GM12878 (cell line): ENCODE results near the gene FEN1. TPM values are rescaled to one million over a fixed set of nuclear protein-coding genes. Genes with fewer than 3 reads are reported as not detected.

Source experiments
- ATAC-seq: fragments of 200-7000 bp; cut with Tn5 transposase; 3 replicates; pipeline ENCODE4 v1.9.1; 2020; ENCODE audit warnings: mild to moderate bottlenecking, moderate library complexity
- BruUV-seq: library from RNA; stranded (reverse); fragments of 400-500 nt; replicated peaks from 2 replicates; lab custom pipeline; 2021; lab: Mats Ljungman, UMichigan
- CTCF ChIA-PET: fragments of 300-600 bp; sonication (Branson Sonifier 250); formaldehyde crosslinking; extraction: SDS; loops from one replicate; lab custom pipeline; 2021; ENCODE audit warnings: inconsistent platforms; lab: Yijun Ruan, JAX
- POLR2A ChIA-PET: fragments of 350-600 bp; formaldehyde crosslinking; extraction: SDS; loops from one replicate; lab custom pipeline; 2021; ENCODE audit warnings: inconsistent platforms; lab: Charles Lee
- RAD21 ChIA-PET: fragments of 300-600 bp; sonication (Branson Sonifier 250); formaldehyde crosslinking; loops from one replicate; lab custom pipeline; 2023; ENCODE audit warnings: antibody characterized with exemption; ENCODE audit not compliant: unreplicated experiment; lab: Charles Lee
- SMC1A ChIA-PET: fragments of 300-600 bp; sonication (Branson Sonifier 250); formaldehyde crosslinking; loops from one replicate; lab custom pipeline; 2023; ENCODE audit not compliant: unreplicated experiment, uncharacterized antibody; lab: Charles Lee
- DNase-seq: peaks from one replicate; pipeline ENCODE4 v3.0.0-alpha.2; 2011; ENCODE audit warnings: low read depth, low spot score
- FAIRE-seq: peaks from 3 replicates; lab custom pipeline; 2011; peaks lifted over from hg19 to GRCh38; lab: Jason Lieb, UNC
- H2AFZ ChIP-seq: 2 replicates; pipeline ENCODE4 v1.6.0; 2011; ENCODE audit warnings: low read depth, low read length, control low read depth; ENCODE audit not compliant: control insufficient read depth
- H3K27ac ChIP-seq: 2 replicates; pipeline ENCODE4 v1.5.1; 2011; ENCODE audit warnings: control low read depth; ENCODE audit not compliant: control insufficient read depth, insufficient read depth
- H3K27me3 ChIP-seq, 2 experiments: replicated peaks in 1 of 2; 2 replicates each; pipeline versions ENCODE4 v1.6.0 to v1.6.1; 2011; ENCODE audit warnings: low read length in 1 of 2; ENCODE audit not compliant: control insufficient read depth in 2 of 2, insufficient read depth in 2 of 2
- H3K36me3 ChIP-seq, 2 experiments: 2 replicates each; pipeline ENCODE4 v1.5.1; 2011; ENCODE audit warnings: low read length in 1 of 2; ENCODE audit not compliant: control insufficient read depth in 2 of 2, insufficient read depth in 2 of 2
- H3K4me1 ChIP-seq: 2 replicates; pipeline ENCODE4 v1.6.1; 2011; ENCODE audit warnings: mild to moderate bottlenecking, low read length, moderate library complexity, mixed read lengths; ENCODE audit not compliant: control insufficient read depth, insufficient read depth
- H3K4me2 ChIP-seq: 2 replicates; pipeline ENCODE4 v1.6.0; 2011; ENCODE audit warnings: control low read depth; ENCODE audit not compliant: control insufficient read depth, insufficient read depth
- H3K4me3 ChIP-seq: fragments of 200-600 bp; sonication (generic); 2 replicates; pipeline ENCODE4 v1.5.1; 2016
- H3K79me2 ChIP-seq: 2 replicates; pipeline ENCODE4 v1.6.0; 2011; ENCODE audit warnings: low read length; ENCODE audit not compliant: control insufficient read depth, insufficient read depth
- H3K9ac ChIP-seq: 2 replicates; pipeline ENCODE4 v1.8.0; 2011; ENCODE audit warnings: low read length, control low read depth, mixed read lengths; ENCODE audit not compliant: control insufficient read depth, insufficient read depth
- H3K9me3 ChIP-seq: replicated peaks from 3 replicates; pipeline ENCODE4 v1.5.1; 2011; ENCODE audit warnings: mild to moderate bottlenecking, low read length; ENCODE audit not compliant: control insufficient read depth, insufficient read depth
- H4K20me1 ChIP-seq: 2 replicates; pipeline ENCODE4 v1.6.0; 2011; ENCODE audit not compliant: control insufficient read depth, insufficient read depth
- BCL11A ChIP-seq: IDR thresholded peaks from 2 replicates; pipeline ENCODE4 v1.6.1; 2011; ENCODE audit warnings: low read depth, low read length
- CEBPB ChIP-seq, 2 experiments: fragments of 150-350 bp in 1 of 2; IDR thresholded peaks; 2 replicates each; pipeline ENCODE4 v1.6.1; 2012 to 2014; ENCODE audit warnings: low read depth in 2 of 2, low read length in 2 of 2, borderline replicate concordance in 1 of 2, inconsistent platforms in 1 of 2
- E2F8 ChIP-seq: fragments of 450-650 bp; IDR thresholded peaks from 2 replicates; pipeline ENCODE4 v1.6.1; 2018; ENCODE audit warnings: mild to moderate bottlenecking, low read depth, moderate library complexity; ENCODE audit not compliant: partially characterized antibody
- NRF1 ChIP-seq: conservative IDR thresholded peaks from 2 replicates; pipeline ENCODE4 v1.6.1; 2011; ENCODE audit warnings: mild to moderate bottlenecking, low read depth, low read length, improper control_type of control experiment
- RELA ChIP-seq: fragments of 450-650 bp; IDR thresholded peaks from 2 replicates; pipeline ENCODE4 v1.8.0; 2014; ENCODE audit warnings: borderline replicate concordance; ENCODE audit not compliant: partially characterized antibody
- SMAD5 ChIP-seq: IDR thresholded peaks from 2 replicates; pipeline ENCODE4 v1.6.1; 2016; ENCODE audit warnings: antibody characterized with exemption, low read depth
- SPI1 ChIP-seq: IDR thresholded peaks from 2 replicates; pipeline ENCODE4 v1.6.1; 2011; ENCODE audit warnings: low read depth, mild to moderate bottlenecking, low read length, moderate library complexity, borderline replicate concordance; ENCODE audit not compliant: insufficient read depth
- TBL1XR1 ChIP-seq: IDR thresholded peaks from 2 replicates; pipeline ENCODE4 v1.6.1; 2012; ENCODE audit warnings: low read depth, low read length, improper control_type of control experiment
- TCF3 ChIP-seq: IDR thresholded peaks from 2 replicates; pipeline ENCODE4 v1.6.1; 2012; ENCODE audit warnings: low read depth, mild to moderate bottlenecking, low read length, borderline replicate concordance; ENCODE audit not compliant: insufficient read depth
- USF2 ChIP-seq: IDR thresholded peaks from 2 replicates; pipeline ENCODE4 v1.6.1; 2011; ENCODE audit warnings: low read depth, low read length, improper control_type of control experiment, borderline replicate concordance
- ZBTB33 ChIP-seq: fragments of 450-650 bp; IDR thresholded peaks from 2 replicates; pipeline ENCODE4 v1.6.1; 2017; ENCODE audit warnings: mild to moderate bottlenecking
- ZNF622 ChIP-seq: fragments of 450-650 bp; IDR thresholded peaks from 2 replicates; pipeline ENCODE4 v1.6.1; 2017; ENCODE audit warnings: mild to moderate bottlenecking, inconsistent platforms
- WGBS: methylation state at CpG from one replicate; pipeline ENCODE4 v1.1.6; 2016; ENCODE audit warnings: low lambda C conversion rate; ENCODE audit not compliant: insufficient replicate concordance, insufficient coverage; ENCODE audit errors: missing lambda C conversion rate; 5-methylcytosine and 5-hydroxymethylcytosine counted together
- in situ Hi-C: fragments of 300-500 bp; cut with MboI; formaldehyde crosslinking; loops from 9 replicates; pipeline ENCODE4 v1.14.3; 2018; ENCODE audit warnings: mixed read lengths
- intact Hi-C: fragments of 100-400 bp; cut with micrococcal nuclease; formaldehyde crosslinking; loops from one replicate; pipeline ENCODE4 v1.14.2; 2022; ENCODE audit not compliant: unreplicated experiment
- polyA plus RNA-seq, 11 experiments: library from polyadenylated mRNA; depleted of rRNA in 4 of 11; unstranded in 6 of 11; stranded (reverse) in 5 of 11; fragments of >200 nt; fragmentation: Nextera tagmentation in 4 of 11; fragmentation: Illumina TruSeq in 1 of 11; extraction: Ambion mirVana in 4 of 11; extraction: Trizol in 1 of 11; gene quantifications; 1 replicate in 1 of 11; 2 replicates in 10 of 11; pipeline versions ENCODE4 v1.2.1 to v1.2.3, GENCODE V29; 2011 to 2016; ENCODE audit warnings: inconsistent platforms in 2 of 11, missing spikeins in 2 of 11, low read depth in 1 of 11
- total RNA-seq, 4 experiments: library from RNA; depleted of rRNA in 3 of 4; stranded (reverse); fragments of >200 nt in 3 of 4; fragmentation: Illumina TruSeq in 1 of 4; extraction: Trizol in 1 of 4; gene quantifications; 2 replicates each; pipeline versions ENCODE4 v1.2.1 to v1.2.3, GENCODE V29; 2013 to 2021
- TF ChIP-seq, protein P1 (sequence below): fragments of 450-650 bp; IDR thresholded peaks from 2 replicates; pipeline ENCODE4 v1.6.1; 2014; ENCODE audit warnings: mild to moderate bottlenecking

FEN1 gene
- total and polyA plus RNA-seq, 10 of the 15 experiments (the other 5 are each of a cell fraction or from before 2014, with no cell fraction given): 54.8 to 282 (median 125) TPM

- ATAC-seq: no peak
- H3K4me1 ChIP-seq: no peaks in the 10 kb centered on the region; the same call in 1 of the 2 replicates
- no TSS peak for BruUV-seq
- in situ Hi-C loops: loop anchor here (5.0 kb wide), 1 partner anchor 36 kb away; no protein-coding TSS in a partner anchor
- no peak overlapping the region for H3K9ac ChIP-seq
- ChIA-PET RAD21 (interaction anchor here (2.2 to 2.4 kb wide), 2 partner anchors 42 kb away, joined by 7 to 26 read pairs; no protein-coding TSS in a partner anchor), SMC1A (interaction anchor here (1.2 to 6.5 kb wide), 2 partner anchors 44 to 336 kb away, joined by 4 to 91 read pairs; partner anchors contain the start of genes FEN1 and TMEM258), POLR2A (interaction anchor here (1.1 kb wide), 1 partner anchor 46 kb away, joined by 3 read pairs; no protein-coding TSS in a partner anchor), CTCF (interaction anchor here (0.9 to 7.0 kb wide), 8 partner anchors 9 to 336 kb away, joined by 3 to 200 read pairs (median 25); partner anchors contain the start of genes FEN1 and TMEM258)
- H4K20me1 ChIP-seq: no peaks in the 10 kb centered on the region
- no peaks in the 10 kb centered on the region for H3K79me2 ChIP-seq
- no peak overlapping the region for H2AFZ ChIP-seq
- H3K4me2 ChIP-seq: no peak overlapping the region
- no peak overlapping the region for H3K4me3 ChIP-seq
- no peak for FAIRE-seq
- no peaks in the 10 kb centered on the region for H3K36me3 ChIP-seq
- H3K27me3 ChIP-seq: peaks cover 0 to 4% of the 10 kb centered on the region in 2 experiments; a peak in 1 of 4 replicates
- WGBS: 31% methylated on average over 15 of the region's 15 CpGs
- intact Hi-C loops: loop anchor here (5.0 kb wide), 1 partner anchor 361 kb away; no protein-coding TSS in a partner anchor
- no peak overlapping the region for H3K27ac ChIP-seq
- no peak for DNase-seq
- H3K9me3 ChIP-seq: no peaks in the 10 kb centered on the region
- TF ChIP-seq RELA (no peak), ZBTB33 (no peak), TBL1XR1 (no peak), E2F8 (no peak), SPI1 (no peak), CEBPB (IDR thresholded peaks at IDR 0.05; ENCODE audit: borderline replicate concordance in 1 of 2, low read depth in 2 of 2, low read length in 2 of 2) (no peak), ZNF622 (no peak), TCF3 (no peak), NRF1 (no peak), SMAD5 (no peak), USF2 (no peak), BCL11A (no peak)
- TF ChIP-seq, protein P1, sequence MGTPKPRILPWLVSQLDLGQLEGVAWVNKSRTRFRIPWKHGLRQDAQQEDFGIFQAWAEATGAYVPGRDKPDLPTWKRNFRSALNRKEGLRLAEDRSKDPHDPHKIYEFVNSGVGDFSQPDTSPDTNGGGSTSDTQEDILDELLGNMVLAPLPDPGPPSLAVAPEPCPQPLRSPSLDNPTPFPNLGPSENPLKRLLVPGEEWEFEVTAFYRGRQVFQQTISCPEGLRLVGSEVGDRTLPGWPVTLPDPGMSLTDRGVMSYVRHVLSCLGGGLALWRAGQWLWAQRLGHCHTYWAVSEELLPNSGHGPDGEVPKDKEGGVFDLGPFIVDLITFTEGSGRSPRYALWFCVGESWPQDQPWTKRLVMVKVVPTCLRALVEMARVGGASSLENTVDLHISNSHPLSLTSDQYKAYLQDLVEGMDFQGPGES: no peak
Observed at GRCh38 chr11:61745781-61746441, 46.8 kb upstream of the FEN1 start.
